ENCODE results near the gene TSPAN17.
"Not testable (repeated sequence)": the region's sequence is repeated elsewhere in the genome, so short reads cannot be mapped to it uniquely, and the experiment has no call there.

The TSPAN17 gene, protein sequence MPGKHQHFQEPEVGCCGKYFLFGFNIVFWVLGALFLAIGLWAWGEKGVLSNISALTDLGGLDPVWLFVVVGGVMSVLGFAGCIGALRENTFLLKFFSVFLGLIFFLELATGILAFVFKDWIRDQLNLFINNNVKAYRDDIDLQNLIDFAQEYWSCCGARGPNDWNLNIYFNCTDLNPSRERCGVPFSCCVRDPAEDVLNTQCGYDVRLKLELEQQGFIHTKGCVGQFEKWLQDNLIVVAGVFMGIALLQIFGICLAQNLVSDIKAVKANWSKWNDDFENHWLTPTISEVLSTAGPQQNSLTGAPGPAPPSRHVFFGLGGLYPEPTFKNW

DNA sequence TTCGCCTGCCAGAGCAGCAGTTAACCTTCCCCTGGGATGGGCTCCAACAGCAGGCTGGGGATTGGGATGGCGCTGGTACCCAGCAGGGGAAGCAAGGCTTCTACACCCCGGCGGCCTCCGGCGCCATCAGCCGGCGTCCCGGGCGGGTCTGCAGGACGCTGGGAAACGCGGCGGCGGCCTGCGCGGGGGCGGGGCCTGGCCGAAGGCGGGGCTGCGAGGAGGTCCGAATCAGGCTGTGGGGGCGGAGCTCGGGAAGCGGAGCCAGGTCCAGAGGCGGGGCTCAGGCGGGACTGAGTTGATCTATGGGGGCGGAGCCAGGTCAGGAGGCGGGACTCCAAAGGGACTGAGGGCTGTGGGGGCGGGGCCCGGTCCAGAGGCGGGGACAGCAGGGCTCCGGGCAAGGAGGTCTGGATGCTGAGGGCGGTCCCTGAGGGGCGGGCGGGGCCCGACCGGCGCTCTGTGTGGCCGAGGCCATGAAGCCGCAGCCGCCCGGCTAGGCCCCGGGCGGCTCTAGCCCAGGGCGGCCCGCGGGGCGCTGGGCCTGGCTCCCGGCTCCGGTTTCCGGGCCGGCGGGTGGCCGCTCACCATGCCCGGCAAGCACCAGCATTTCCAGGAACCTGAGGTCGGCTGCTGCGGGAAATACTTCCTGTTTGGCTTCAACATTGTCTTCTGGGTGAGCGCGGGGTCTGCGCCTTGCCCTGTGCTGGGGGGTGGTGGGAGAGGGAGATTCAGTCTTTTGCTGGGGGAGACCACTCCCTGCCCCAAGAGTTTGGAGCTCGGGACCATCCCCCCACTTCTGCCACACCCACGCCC is at the start of gene TSPAN17:
Gene TSPAN17 (plus strand): TSS at position 455 of the 813 bp plus-strand sequence. CDS start 132 bp downstream, at position 587.
- peak; percentile 95 to 98 for DNase-seq (ENCODE audit: low read depth in 1 of 2, low spot score in 1 of 2)

DNA sequence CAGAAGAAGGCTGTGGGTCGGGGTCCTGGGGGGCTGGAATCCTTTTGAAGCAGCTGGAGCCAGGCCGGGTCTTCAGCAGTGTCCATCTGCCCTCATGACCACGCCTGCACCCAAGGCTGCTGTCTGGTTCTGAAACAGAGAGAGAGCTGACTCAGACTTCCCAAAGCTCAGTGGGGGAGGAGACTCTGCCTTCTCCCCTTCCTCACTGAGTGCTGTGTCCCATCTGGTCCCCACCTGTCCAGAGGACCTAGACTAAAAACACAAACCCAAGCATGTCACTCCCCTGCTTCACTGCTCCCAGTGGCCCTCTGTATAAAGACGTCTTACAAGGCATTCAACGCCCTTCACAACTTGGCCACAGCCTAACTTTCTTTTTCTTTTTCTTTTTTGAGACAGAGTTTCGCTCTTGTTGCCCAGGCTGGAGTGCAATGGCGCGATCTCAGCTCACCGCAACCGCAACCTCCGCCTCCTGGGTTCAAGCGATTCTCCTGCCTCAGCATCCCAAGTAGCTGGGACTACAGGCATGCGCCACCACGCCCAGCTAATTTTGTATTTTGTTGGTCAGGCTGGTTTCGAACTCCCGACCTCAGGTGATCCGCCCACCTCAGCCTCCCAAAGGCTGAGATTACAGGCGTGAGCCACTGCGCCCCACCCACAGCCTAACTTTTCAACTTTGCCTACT is 47.4 kb upstream of the TSPAN17 start:
- DNase-seq (ENCODE audit: low read depth in 1 of 2, low spot score in 1 of 2), result not testable (repeated sequence)

DNA sequence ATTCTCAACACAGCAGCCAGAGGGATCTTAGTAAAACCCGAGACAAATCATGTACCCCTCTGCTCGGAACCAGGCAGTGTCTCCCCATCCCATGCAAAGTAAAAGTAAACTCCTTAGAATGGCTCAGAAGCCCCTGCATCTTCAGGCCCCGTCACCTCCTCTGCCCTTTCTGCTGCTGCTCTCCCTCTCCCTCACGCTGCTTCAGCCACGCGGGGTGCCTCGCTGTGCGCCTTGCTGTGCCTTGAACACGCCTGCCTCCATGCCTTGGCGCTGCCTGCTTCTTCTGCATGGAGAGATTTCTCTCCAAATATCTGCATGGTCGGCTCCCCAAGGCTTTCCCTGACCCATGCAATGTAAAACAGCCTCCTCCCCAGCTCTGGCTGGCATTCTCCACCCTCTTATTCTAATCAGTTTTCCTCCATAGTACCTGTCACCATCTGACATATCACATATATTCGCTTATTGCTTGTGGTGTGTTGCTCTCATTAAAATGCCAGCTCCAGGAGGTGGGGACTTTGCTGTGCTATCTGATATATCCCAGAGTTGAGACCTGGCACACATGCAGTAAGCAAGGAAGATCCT is 45.3 kb upstream of the TSPAN17 start:
- no peak for DNase-seq (ENCODE audit: low read depth in 1 of 2, low spot score in 1 of 2)

DNA sequence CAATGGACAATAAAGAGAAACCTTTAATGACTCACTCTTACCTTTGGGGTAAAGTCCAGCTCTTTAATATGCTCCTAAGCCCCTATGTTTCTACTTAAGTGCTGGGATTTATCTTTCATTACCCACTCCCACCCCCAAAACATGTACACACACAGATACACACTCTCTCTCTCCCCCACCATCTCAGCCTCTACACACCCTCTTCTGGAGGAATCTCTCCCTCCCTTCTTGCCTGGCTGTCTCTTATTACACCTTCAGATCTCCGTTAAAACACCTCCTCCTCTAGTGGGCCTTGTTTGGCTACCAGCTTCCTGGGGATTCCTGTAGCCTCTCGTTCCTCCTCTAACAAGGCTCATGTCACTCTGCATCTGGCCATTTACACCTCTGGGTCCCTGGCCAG is 44.2 kb upstream of the TSPAN17 start:
- no peak for DNase-seq (ENCODE audit: low read depth in 1 of 2, low spot score in 1 of 2)

DNA sequence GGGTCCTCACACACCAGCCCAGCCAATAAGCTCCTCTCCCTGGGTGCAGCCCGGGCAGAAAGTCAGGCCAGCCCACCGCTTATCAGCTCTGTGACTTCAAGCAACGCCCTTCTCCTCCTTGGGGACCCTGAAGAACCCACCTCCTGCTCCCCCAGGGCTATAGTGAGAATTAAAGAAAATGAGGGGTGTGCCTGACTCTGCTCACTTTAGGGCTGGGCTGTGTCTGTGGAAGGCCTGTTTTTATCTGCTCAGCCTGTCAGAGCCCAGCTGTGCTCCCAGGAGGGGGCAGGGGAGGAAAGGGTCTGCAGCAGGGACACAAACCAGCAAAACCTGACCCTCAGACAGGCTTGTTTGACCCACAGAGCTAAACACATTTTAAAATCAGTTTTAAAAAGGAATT is 41.3 kb upstream of the TSPAN17 start:
- no peak for DNase-seq (ENCODE audit: low read depth in 1 of 2, low spot score in 1 of 2)

DNA sequence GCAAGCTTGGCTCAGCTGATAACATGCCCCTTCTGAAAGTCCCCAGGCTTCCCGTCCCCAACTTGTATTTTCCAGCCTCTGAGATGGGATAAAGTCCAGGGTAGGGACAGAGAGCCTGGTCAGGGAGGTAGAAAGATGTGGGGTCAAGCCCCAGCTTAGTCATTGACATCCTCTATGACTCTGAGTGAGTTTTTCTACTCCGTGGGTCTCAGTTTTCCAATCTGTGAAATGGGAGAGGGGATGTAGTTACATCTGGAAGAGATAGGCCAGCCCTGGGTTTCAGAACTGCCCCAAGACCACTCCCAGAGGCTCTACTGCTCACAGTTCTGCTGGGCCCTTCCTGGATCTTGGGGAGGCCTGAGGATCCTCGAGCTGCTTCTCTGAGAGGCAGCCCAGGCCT is 40.4 kb upstream of the TSPAN17 start:
- DNase-seq (ENCODE audit: low read depth in 1 of 2, low spot score in 1 of 2), result no peak

DNA sequence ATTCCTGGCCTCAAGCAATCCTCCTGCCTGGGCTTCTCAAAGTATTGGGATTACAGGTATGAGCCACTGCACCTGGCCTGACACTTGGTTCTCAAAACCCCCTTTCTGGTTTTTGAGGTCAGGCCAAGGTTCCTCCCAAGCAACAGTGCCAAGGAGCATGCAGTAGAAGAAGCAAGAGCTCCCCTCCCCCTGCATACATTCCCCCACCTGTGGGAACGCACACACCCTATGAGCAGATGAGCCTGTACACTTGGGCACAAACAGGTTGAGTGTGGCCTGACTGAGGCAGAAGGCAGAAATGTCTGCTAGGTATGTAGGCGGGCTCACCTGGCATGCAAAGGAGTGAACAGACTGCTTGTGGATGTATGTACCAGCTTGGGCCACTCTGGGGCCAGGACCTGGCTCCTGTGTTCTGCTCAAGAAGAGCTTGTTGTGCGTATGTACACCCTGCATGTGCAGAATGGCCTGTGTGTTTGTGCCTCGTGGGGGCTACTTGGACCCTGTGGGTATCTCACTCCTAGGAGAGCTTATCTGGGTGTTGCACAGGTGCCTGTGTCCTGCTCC is 39.1 kb upstream of the TSPAN17 start:
- no peak for DNase-seq (ENCODE audit: low read depth in 1 of 2, low spot score in 1 of 2)

DNA sequence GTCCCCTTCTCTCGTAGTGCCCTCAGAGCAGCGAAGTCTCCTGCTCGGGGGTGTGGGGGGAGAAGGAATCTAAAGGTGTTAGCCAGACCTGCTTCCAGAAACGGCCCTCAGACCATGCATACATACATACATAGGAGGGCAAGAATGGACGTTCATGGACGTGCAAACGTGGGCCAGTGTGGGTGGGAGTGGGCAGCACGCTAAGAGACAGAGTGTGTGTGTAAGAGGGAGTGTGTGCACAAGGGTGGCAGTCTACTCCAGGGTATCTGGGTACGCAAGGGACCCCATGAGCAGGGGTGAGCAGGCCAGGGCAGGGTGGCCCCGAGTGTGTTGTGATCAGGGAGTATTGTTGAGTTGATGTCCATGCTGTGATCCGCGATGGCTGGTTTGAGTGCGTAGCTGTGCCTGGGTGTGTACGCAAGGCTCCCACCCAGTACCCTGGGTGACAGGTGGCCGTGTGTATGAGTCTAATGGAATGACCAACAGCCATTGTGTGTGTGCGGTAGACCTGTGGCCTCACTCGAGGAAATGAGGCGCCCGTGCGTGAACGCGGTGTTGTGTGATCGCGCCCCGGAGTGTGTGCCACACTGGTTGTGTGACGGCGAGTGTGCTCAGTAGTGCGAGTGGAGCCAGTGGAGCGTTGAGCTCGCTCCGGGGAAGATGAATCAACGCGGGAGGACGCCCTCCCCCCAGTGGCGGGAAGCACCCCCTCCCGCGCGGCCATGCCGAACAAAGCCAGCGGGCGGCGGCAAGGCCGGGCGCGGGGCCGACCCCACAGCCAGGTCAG is 38.2 kb upstream of the TSPAN17 start:
- no peak for DNase-seq (ENCODE audit: low read depth in 1 of 2, low spot score in 1 of 2)

DNA sequence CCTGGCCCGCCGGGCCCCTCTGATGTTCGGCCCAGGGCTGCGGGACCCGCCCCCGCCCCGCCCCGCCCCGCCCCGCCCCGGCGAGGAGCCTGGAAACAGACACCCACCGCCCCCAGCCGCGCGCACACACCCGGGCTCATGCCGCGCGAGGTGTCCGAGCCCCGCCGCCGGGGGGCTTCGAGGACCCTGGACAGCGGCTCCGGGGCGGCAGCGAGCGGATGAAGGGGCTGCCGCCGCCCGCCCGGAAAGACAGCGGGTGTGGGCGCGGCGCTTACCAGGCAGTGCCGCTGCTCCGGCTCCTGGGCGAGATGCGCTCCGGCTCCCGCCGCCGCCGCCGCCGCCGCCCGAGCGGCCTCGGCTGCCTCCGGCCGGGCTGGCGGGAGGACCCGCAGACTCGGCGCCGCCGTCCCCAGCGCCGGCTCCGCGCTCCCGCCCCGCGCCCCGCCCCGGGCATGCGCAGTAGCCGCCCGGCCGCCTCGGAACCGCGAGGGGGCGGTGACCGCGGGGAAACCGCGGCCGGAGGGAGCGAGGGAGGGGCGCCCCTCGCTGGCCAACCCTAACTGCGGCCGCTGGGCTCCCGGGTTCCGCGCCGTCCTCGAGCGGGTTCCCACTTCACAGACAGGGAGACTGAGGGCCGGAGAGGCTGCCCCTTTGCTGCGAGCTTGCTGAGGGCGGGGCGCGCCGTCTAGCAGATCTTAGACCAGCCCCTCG is 37.4 kb upstream of the TSPAN17 start, which contains the start of gene GPRIN1:
Gene GPRIN1 (minus strand): TSS at position 433 of the 711 bp plus-strand sequence. CDS start 10,322 bp downstream, outside the sequence.
- DNase-seq (ENCODE audit: low read depth in 1 of 2, low spot score in 1 of 2), result peak; percentile 42 to 44

DNA sequence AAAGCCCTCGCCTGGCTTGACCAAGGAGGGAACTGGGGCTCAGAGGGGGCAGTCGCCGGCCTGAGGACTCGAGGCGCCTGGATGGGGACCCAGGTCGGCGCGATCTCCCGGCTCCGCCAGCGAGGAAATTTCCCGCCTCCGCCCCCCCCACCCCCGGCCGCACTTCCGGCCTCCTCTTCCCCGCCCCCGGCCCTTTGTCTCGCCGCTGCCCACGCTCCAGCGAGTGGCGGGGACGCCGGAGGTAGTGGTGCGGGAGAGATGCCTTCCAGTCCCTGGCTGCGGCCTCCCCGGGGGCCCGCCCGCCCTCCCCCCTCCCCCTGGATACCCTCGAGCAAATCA is 36.9 kb upstream of the TSPAN17 start:
- DNase-seq (ENCODE audit: low read depth in 1 of 2, low spot score in 1 of 2), result no peak

DNA sequence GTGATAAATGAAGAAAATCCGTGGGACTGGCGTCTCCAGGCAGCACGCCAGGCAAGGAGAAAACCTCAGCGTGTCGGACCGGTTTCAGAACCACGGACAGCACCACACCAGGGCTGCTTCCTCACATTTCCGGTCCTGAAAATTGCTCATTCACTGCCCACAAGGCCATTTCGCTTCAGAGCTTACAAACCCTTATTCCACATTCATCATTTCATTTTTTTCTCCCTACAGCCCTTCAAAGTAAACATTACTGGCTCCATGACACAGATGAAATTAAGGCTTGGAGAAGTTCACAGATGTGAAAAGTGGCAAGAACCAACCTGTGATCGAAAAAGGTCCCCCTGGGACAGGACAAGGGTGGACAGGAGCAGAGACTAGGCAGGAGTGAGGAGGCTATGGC is 35.8 kb upstream of the TSPAN17 start:
- DNase-seq (ENCODE audit: low read depth in 1 of 2, low spot score in 1 of 2), result no peak

DNA sequence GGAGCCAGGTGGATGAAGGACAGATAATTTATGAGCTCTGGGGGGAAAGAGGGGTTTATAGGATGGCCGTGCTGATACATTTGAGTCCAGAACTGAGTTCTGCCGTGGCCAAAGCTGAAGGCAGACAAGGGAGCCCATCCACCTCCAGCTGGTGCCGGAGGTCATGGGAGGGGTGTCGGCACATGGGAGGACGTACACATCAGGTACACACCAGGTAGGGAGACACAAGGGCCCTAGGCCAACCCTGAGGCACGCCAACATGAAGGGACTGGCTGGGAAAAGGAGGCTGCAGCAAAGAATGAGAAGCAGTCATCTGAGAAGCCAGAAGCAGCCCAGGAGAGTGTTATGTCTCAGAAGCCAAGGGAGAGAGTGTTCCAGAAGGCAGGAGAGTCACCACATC is 35.3 kb upstream of the TSPAN17 start:
- DNase-seq (ENCODE audit: low read depth in 1 of 2, low spot score in 1 of 2), result no peak

DNA sequence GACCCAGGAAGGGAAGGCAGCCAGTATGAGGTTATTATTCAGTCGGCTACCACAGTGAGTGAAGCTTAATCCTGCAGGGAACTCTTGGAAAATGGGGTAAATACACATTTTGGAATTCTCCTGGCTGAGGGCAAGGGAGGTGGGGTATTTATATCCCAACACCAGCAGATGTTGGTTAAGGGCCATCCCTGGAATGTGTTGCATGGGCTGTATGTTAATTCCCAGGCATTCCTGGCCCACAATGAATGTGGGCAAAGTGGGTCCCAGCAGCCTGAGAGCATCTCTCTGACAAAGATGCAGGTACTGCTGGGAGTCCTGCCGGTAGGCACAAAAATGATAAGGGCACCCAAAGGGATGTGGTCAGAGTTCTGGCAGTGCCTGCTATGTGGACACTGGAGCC is 34.4 kb upstream of the TSPAN17 start:
- DNase-seq (ENCODE audit: low read depth in 1 of 2, low spot score in 1 of 2), result no peak

DNA sequence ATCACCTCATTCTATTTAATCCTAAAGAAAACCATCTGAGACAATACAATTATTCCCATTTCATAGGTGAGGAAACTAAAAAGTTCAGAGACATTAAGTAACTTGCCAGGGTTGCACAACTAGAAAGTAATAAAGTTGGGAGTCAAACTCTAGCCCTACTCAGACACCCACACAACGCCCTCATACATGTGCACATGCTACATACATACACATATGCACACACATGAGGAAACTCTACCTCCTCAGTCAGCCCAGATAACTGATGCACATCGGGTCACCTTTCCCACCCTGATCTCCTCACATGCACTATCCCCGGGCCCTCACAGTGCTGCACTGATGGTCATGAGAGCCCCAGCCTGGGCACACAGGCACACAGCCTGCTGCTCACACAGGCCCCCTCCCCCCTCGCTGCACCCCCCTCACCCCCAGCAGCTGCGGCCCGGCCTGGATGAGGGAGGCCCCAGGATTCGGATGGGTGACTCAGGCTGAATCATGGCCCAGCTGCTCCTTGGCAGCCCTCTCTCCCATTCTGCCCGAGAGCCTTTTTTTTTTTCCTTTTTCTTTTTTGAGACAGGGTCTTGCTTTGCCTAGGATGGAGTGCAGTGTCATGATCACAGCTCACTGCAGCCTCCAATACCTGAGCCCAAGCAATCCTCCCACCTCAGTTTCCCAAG is 32.3 kb upstream of the TSPAN17 start:
- no peak for DNase-seq (ENCODE audit: low read depth in 1 of 2, low spot score in 1 of 2)

DNA sequence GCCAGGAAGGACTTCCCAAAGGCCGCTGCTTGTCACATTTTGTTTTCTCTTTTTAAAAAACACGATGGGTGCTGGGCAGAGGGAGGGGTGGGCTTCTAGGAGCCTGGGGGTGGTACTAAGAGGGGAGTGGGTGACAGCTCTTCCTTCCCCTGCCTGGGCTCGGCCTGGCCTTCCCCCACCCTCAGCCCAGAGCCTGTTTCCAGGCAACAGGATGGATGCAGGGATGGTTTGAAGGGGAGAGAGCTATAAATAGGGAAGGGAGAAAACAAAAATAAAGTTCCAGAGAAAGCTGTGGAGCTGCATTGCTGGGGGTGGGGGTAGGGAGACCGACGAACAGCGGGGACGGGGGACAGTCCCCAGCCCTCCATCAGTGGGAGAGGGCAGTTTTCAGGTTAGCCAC is 30.8 kb upstream of the TSPAN17 start:
- no peak for DNase-seq (ENCODE audit: low read depth in 1 of 2, low spot score in 1 of 2)

DNA sequence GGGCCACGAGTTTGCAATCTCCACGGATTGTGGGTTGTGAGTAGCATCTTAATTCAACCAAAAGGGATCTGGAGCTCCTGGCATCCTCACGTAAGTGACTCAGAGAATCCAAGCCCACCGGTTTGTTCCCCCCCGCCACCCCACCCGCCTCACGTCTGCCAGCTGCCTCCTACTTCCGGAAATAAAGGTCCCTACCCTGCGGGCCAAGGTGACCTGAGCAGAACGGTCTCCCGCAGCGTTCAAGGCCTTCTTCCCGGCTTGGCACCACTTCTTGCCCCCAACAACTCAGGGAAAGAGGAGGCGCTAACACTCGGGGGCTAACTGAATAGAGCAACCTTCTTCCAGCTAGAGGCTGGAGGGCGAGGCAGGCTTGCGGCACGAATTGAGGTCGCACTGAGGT is 28.5 kb upstream of the TSPAN17 start:
- no peak for DNase-seq (ENCODE audit: low read depth in 1 of 2, low spot score in 1 of 2)

DNA sequence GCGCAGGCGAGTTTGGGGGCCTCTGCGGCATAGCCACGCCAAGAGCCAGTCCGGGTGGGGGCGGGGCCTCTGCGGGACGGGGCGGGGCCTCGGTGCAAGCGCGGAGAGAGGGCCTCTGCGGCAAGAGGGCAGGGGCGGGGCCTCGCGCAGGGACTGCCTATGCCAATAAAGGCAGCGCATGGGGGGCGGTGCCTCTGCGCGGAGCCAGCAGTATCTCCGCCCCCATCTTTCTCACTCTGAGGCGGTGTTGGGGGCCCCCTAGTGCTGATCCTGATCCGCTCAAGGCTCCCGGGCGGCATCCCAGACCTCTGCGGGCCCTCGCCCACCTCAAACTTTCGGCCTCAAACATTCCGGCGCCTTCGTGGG is 28.1 kb upstream of the TSPAN17 start:
- DNase-seq (ENCODE audit: low read depth in 1 of 2, low spot score in 1 of 2), result peak; percentile 42 to 77

DNA sequence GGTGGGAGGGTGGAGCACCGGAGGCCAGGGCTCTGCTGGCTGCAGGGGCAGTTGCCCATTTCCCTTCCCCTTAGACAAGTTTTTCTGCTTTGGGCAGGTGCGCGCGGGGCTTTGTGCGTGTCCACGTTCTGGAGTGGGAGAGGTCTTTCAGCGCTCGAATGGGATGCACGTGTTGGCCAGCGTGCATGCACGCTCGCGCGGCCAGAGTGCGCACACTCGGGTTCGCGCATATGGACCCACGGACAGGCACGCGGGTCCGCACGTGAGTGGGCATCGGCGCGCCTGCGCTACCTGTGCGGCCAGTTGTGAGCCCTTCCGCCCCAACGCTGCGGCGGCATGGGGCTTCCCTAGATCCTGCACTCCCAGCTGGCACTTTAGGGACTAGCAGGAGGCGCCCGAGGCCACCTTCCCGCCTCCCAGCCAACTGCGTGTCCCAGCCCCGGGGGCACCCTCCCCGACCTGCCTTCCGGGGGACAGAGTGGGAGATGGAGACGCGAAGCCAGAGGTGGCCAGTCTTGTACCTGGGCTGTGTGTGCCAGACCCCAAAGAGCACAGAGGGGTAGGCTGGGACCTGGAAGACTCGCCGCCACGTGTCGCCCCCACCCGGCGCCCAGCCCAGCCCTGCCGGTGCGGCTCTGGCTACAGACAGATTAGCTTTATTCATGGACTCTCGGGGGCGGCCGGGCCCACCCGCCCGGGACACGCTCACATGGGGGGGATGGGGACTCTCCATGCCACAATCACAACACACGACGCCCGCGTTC is 27.5 kb upstream of the TSPAN17 start:
- no peak for DNase-seq (ENCODE audit: low read depth in 1 of 2, low spot score in 1 of 2)
